NCI-H2227 treated with DMSO at 0.1 percent for 48 hours (cell line): ENCODE results near the gene ACLY.

Experiments used
- DNase-seq: peaks from one replicate; lab custom pipeline; 2025; lab: John Stamatoyannopoulos, UW

The ACLY gene

GRCh38 chr17:41918314-41919164, at the start of gene ACLY:
ACLY (minus strand) TSS chr17:41918951; CDS start chr17:41913873, 5,078 bp downstream.
- DNase-seq, result peak; percentile 95

DNA sequence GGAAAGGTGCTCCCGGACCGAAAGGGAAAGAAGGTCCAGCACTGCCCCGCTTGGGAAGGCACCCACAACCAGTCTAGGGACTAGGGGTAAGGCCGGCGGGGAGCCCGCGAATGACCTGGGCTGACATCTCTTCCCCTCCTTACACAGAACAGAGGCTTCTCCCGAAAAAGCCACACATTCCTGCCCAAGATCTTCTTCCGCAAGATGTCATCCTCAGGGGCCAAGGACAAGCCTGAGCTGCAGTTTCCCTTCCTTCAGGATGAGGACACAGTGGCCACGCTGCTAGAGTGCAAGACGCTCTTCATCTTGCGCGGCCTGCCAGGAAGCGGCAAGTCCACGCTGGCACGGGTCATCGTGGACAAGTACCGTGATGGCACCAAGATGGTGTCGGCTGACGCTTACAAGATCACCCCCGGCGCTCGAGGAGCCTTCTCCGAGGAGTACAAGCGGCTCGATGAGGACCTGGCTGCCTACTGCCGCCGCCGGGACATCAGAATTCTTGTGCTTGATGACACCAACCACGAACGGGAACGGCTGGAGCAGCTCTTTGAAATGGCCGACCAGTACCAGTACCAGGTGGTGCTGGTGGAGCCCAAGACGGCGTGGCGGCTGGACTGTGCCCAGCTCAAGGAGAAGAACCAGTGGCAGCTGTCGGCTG, 49.3 kb upstream of the ACLY start:
- no peak for DNase-seq

GRCh38 chr17:41967141-41967920, 48.6 kb upstream of the ACLY start:
- no peak for DNase-seq

DNA sequence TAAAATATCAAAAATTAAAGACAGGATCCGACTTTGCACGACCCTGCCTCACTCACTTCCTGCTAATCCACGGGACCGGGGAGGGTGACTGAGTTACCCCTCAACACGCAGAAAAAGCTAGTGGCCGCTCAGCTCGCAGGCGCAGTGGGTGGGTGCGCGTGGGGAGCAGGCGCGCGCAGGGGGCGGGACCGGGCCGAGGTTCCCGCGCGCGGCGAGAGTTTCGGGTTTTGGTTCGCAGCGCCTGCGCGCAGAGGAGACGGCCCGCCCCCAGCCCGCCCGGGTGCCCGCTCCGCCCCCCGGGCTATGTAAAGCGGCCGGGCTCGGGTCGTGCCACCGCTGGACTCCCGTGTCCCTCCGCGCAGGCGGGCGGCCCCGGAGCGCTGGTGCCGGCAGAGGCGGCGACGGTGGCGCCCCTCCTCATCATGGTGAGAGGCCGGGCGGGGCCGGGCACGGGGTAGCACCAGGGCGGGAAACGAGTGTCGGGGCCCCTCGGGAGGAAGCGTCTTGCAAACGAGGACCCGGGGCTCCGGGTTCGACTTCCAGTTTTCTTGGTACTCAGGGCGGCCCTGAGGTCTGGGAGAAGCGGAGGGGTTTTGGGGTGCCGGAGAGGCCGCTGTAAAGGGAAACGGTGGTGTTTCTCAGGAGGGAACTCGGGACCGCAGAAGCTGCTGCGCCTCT, 47.9 kb upstream of the ACLY start, which contains the start of gene CNP:
Gene CNP, plus strand, starts transcription at position 333 of the 678 bp plus-strand sequence. Its CDS starts 90 bp downstream, at position 423.
- DNase-seq, result peak; percentile 86

DNA sequence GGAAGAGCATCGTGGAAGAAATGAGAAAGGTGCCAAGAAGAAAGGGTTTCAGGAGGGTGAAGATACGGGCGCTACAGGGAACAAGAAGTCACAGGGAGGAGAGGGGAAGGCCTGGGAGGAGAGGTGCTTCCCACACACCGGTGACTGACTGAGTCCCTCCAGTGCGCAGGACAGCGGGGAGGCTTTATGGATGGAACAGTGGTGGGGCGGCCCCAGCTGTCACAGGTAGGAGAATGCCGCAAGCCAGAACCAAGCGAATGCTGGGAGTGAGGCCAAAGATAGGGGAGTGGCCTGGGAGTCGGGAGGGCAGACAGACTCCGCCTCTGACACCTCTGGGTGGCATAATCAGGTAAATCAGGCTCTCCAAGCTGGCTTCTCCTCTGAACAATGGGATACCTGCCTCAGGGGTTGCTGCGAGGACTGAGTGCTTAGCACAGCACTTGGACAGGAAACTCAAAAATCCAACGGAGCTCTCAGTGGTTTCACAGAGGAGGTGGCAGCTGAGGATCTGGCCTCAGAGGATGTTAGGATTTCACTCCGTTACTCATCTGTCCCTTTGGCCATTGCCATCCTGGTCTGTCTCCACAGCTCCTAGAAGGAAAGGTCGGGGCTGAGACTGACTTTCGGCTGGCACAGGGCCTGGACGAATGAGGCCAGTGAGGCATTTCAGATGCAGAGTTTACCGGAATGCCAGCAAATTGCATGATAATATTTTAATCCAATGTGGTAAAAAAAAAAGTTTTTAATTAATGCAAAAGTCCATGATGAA, 47.1 kb upstream of the ACLY start:
- peak; percentile 56 for DNase-seq

DNA sequence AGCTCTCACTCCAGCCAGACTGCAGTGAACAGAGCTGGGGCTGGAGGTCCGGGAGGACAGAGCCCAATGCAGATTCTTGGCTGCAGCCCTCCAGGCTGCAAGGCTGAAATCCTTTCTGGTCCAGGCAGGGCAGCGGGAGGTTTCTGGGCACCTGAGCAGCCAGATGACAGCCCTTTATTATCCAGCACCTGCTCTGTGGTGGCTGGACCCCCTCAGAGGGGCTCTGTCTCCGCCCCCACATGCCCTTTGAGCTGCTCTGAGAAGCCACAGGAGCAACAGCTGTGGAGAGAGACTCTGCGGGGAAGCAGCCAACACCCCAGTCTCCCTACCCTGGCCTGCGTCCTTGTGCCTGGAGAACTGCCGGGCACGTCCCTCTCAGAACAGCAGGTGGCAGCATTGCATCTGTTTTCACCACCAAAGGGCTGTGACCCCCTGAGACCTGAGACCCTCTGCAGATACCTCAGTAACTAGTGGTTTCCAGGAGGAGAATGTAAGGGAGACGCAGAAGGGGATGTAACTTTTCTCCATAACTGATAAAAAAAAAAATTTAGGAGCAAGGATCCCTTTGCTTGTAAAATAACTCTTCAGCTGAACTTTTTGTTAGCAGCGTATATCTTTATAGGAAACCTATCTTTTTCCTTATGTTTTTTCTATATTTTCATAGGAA, 44.1 kb upstream of the ACLY start:
- DNase-seq, result peak; percentile 78

GRCh38 chr17:41962111-41962510, 43.4 kb upstream of the ACLY start:
- no peak for DNase-seq

GRCh38 chr17:41959336-41960095, 40.8 kb upstream of the ACLY start:
- DNase-seq, result no peak

- DNase-seq, result no peak
Measured at GRCh38 chr17:41959030-41959335, 40.2 kb upstream of the ACLY start.

- no peak for DNase-seq
Measured at GRCh38 chr17:41957869-41958439, 39.2 kb upstream of the ACLY start.

GRCh38 chr17:41957031-41957868, 38.5 kb upstream of the ACLY start:
- no peak for DNase-seq

DNA sequence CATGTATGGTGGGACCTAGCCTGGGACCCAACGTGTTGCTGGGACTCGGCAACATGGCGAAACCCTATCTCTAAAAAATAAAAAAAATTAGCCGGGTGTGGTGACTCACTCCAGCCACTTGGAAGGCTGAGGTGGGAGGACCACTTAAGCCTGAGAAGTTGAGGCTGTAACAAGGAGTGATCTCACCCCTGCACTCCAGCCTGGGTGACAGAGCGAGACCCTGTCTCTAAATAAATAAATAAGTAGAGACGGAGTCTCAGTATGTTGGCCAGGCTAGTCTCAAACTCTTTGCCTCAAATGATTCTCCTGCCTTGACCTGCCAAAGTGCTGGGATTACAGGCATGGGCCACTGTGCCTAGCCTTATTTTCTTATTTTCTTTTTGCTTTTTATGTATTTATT, 37.8 kb upstream of the ACLY start:
- DNase-seq, result no peak

DNA sequence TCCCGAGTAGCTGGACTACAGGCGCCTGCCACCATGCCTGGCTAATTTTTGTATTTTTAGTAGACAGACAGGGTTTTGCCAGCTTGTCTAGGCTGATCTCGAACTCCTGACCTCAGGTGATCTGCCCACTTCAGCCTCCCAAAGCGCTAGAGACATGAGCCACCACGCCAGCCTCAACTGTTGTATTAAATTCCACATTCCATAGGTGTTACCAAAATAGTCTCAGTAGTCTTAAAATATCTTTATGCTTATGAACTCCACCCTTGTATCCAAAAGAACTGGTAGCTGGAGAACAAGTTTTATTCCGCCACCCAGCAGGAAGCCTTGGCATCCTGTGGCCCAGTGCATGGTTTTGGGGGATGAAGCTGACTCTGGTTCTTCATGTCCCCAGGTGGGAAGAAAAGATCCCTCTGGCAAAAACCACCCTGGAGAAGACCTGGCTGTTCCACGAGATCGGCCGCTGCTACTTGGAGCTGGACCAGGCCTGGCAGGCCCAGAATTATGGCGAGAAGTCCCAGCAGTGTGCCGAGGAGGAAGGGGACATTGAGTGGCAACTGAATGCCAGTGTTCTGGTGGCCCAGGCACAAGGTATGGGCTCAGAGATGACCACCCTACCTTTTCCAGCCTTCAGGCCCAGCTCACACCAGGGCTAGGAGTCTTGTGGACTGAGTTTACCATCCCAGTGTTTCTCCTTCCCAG, 30.2 kb upstream of the ACLY start:
- DNase-seq, result no peak

DNA sequence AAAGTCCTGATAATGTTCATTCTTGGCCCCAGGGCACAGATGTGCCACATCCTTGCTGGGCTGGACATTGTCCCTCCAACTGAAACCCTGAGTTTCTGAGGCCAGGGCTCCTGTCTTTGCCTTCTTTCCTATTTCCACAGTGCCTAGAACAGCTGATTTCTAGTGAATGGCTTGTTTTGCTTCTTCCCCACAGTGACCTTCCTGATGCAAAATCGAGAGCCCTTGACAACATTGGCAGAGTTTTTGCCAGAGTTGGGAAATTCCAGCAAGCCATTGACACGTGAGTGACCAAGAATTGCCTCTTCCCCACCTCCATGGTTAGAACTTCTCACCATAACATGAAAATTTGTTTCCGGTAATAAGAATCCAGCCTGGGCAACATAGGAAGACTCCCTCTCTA, 26.2 kb upstream of the ACLY start:
- no peak for DNase-seq

DNA sequence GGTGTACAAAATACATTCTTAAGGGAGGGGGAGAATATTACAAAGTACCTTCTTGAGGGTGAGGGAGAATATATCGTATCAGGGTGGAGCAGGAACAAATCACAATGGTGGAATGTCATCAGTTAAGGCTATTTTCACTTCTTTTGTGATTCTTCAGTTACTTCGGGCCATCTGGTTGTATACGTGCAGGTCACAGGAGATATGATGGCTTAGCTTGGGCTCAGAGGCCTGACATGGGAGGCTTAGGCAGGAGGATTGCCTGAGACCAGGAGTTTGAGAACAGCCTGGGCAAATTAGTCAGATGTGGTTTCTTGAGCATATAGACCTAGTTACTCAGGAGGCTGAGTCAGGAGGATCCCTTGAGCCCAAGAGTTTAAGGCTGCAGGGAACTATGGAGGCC, 24.7 kb upstream of the ACLY start:
- no peak for DNase-seq

DNA sequence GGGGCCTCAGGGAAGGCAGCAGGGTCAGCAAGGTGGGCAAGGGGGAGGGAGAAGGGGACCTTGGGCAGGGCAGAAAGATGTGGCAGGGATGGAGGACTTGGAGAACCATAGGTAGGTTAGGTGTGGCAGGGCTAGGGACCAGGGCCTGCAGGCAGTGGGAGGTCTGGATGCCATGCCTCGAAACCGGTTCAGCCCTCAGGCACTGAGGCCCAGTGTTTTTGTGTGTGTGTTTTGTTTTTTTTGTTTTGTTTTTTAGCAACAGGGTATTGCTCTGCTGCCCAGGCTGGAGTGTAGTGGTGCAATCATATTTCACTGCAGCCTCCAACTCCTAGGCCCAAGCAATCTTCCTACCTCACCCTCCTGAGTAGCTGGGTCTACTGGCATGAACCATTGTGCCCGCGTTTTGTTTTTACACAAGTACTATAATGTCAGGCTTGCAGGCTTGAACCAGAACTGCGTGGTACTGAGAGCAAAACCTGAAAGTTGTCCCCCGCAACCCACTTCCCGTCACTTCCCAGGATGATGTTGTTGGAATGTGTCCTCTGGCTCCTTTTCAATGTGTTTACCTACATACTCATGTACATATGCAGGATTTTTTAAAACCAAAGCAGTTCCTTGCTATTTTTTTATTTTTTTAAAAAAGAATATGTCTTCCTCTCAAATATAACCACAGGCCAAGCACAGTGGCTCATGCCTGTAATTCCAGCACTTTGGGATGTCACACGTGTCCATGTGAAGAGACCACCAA, 24.0 kb upstream of the ACLY start:
- no peak for DNase-seq

GRCh38 chr17:41941168-41941567, 22.4 kb upstream of the ACLY start:
- DNase-seq, result no peak
